Cardiac fibroblast (primary cell): ENCODE measurements around the gene HSD11B1.

Experiments
- DNase-seq, 2 donors: peaks; one replicate each; pipeline versions ENCODE4 v3.0.0 to v3.0.0-alpha.2; 2010; ENCODE audit warnings: low read depth in 2 of 2
- H3K4me3 ChIP-seq, 2 donors: replicated peaks in 1 of 2; 1 replicate in 1 of 2; 2 replicates in 1 of 2; pipeline ENCODE4 v1.5.1; 2011; ENCODE audit warnings: low read depth in 2 of 2, low read length in 2 of 2, mild to moderate bottlenecking in 2 of 2, moderate library complexity in 1 of 2
- TF ChIP-seq, protein P1 (sequence below): IDR thresholded peaks from one replicate; pipeline ENCODE4 v1.5.1; 2011; ENCODE audit warnings: low read depth, mild to moderate bottlenecking, low read length, inconsistent platforms

HSD11B1 gene

DNA sequence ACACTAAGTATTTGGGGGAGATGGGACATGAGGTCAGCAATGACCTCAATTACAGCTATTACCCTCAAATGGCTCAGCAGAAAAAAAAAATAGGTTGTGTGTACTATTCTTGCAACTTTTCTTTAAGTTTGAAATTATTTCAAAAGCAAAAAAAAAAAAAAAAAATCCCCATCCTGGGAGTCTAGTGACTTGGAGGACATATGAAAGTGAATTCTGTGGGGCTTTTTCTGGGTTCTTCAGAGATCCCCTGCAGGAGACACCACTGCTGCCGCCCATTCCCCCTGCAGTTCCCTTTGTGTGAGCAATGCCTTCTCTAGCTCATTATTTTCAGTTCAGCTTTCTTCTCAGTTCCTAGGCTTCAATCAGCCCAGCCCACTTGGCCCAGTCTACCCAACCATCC is 16.7 kb downstream of the HSD11B1 start:
- DNase-seq: no peak
- TF ChIP-seq, protein P1, sequence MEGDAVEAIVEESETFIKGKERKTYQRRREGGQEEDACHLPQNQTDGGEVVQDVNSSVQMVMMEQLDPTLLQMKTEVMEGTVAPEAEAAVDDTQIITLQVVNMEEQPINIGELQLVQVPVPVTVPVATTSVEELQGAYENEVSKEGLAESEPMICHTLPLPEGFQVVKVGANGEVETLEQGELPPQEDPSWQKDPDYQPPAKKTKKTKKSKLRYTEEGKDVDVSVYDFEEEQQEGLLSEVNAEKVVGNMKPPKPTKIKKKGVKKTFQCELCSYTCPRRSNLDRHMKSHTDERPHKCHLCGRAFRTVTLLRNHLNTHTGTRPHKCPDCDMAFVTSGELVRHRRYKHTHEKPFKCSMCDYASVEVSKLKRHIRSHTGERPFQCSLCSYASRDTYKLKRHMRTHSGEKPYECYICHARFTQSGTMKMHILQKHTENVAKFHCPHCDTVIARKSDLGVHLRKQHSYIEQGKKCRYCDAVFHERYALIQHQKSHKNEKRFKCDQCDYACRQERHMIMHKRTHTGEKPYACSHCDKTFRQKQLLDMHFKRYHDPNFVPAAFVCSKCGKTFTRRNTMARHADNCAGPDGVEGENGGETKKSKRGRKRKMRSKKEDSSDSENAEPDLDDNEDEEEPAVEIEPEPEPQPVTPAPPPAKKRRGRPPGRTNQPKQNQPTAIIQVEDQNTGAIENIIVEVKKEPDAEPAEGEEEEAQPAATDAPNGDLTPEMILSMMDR: no peak
- no peak overlapping the region for H3K4me3 ChIP-seq

DNA sequence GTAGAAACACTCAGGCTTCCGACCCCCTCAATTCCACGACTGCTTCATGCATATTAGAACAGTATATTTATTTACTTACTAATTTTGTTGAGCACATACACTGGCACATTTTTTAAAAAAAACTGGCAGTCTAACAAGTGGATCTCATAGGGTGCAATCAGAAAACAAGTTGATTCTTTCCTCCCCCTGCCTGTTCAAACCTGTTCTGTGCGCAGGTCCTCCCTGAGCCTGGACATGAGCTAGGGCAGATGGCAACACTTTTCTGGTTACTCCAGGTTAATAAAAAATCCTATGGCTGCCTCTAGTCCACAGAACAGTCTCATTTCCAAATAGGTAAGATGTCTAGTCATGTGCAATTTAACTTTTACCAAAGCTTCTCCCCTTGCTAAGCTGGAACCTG is 18.6 kb downstream of the HSD11B1 start:
- DNase-seq: no peak
- TF ChIP-seq, protein P1: no peak
- no peak overlapping the region for H3K4me3 ChIP-seq

DNA sequence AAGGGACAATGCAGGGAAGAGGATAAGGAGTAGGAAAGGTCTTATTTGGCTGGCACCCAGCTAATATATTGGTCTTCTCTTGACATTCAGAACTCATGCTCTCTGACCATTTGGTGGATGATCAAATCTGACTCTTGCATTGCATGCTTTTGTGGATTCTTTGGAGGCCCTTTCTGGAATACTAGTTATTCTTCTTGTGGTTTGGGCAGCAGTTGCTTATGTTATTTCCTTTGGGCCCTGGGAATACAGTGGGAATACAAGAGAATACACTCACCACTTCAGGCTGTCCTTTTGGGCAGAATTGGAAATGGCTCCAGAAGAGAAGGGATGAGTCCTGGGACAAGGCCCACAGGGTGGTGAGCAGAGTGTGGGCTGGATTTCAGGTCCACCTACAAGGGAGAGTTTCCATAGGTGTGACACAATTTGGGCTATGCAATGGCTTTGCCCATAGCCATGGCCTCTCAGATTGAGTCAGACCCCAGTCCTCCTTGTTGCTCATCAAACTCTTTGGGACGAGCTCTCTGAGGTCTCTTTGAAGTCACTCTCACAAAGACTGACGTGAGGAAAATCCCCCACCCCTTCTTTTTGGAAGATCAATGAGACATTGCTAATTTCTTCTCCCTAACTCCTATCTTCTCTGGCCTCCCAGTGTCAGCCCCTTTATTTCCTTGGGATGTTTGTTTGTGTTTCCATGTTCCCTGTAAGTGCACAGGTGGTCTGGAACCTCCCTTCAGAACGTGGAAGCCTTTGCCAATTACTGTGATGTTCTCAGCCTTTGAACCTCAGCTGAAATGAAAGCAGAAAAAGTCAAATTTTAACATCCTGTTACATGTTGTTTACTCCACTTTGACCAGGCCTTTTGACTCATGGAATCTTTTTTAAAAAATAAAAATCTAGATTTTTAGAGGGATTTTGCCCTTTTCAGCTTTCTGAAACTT is 19.4 kb downstream of the HSD11B1 start:
- no peak overlapping the region for H3K4me3 ChIP-seq
- TF ChIP-seq, protein P1: no peak
- no peak for DNase-seq

DNA sequence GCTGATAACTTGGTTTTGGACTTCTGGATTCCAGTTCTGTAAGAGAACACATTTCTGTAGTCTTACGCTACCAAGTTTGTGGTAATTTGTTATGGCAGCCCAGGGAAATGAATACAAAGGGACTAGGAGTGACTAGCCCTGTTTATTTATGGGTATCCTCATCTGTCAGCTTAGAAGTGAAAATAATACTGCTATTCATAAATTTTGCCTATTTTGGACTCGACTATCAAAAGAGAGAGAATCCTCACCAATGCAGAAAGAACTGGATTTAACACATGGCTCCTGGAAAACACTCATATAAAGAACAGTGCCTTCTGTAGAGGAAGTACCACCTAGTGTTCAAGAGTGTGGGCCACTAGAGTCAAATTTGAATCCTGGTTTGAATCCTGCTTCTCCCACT is 22.6 kb downstream of the HSD11B1 start:
- TF ChIP-seq, protein P1: no peak
- H3K4me3 ChIP-seq: no peak overlapping the region
- DNase-seq: no peak

DNA sequence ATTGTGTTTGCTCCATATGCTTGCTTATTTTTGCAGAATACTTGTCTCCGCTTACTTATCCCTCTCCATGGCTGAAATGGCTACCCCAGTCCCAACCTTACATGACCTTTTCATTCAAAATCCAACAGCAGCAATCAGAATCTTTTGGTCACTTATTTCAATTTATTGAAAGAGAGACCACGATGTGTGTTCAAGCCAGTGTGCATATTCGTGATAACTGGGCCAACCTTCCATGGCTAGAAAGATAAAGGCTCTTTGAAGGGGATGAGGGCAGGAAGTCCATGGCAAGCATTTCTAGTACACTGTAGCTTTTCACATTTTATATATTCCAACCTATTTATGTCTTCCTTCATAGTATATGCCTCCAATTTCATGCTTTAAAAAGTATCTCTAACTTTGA is 23.1 kb downstream of the HSD11B1 start:
- no peak for DNase-seq
- H3K4me3 ChIP-seq: no peak overlapping the region
- TF ChIP-seq, protein P1: no peak

DNA sequence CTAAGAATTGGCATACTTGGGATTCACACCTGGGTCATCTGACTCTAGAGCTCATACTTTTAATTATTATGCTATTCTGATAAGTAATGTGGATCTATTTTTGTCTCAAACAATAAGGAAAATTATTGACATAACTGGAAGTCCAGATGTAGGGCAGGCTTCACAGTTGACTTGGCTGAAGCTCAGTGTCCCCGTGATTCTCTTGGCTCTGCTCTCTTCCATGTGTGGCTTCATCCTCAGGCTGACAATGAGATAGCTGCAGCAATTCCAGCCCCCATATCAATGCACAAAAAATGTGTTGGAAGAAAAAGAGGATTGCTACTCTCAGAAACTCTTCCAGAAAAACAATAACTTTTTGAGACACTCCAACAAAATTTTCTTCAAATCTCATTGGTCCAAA is 23.8 kb downstream of the HSD11B1 start:
- no peak for DNase-seq
- H3K4me3 ChIP-seq: no peak overlapping the region
- TF ChIP-seq, protein P1: no peak
